B cell (primary cell): Measurements from ENCODE around the gene CHCHD6. TPM values are rescaled to one million over a fixed set of nuclear protein-coding genes. Genes with fewer than 3 reads are reported as not detected.

ENCODE experiments used
- ATAC-seq: fragments of 200-7000 bp; cut with Tn5 transposase; one replicate; pipeline ENCODE4 v1.10.0; 2021; ENCODE audit warnings: low read depth, mild to moderate bottlenecking, moderate number of reproducible peaks, moderate library complexity
- CTCF ChIA-PET: fragments of 350-600 bp; sonication (Branson Sonifier 250); formaldehyde crosslinking; loops from one replicate; lab custom pipeline; 2021; ENCODE audit warnings: antibody characterized with exemption, inconsistent platforms; lab: Charles Lee
- POLR2A ChIA-PET: fragments of 350-600 bp; sonication (Branson Sonifier 250); formaldehyde crosslinking; loops from one replicate; lab custom pipeline; 2021; ENCODE audit warnings: antibody characterized with exemption; lab: Charles Lee
- DNase-seq: peaks from one replicate; pipeline ENCODE4 v3.0.0; 2013
- H2AFZ ChIP-seq: 2 replicates; pipeline ENCODE4 v1.6.1; 2012; ENCODE audit warnings: mild to moderate bottlenecking, low read depth, low read length; ENCODE audit not compliant: insufficient read depth, poor library complexity, severe bottlenecking
- H3K27ac ChIP-seq, 2 donors: 1 replicate in 1 of 2; 2 replicates in 1 of 2; pipeline ENCODE4 v1.5.1; 2012 to 2013; ENCODE audit warnings: low read length in 2 of 2, mild to moderate bottlenecking in 2 of 2, moderate library complexity in 1 of 2
- H3K27me3 ChIP-seq, 4 experiments: fragments of 200-600 bp in 1 of 4; sonication (generic) in 1 of 4; replicated peaks in 1 of 4; 1 replicate in 2 of 4; 2 replicates in 2 of 4; pipeline versions ENCODE4 v1.6.1 to v1.7.0; 2013 to 2016; ENCODE audit warnings: low read length in 3 of 4, mild to moderate bottlenecking in 2 of 4, mixed read lengths in 1 of 4, moderate library complexity in 1 of 4; ENCODE audit not compliant: insufficient read depth in 4 of 4, control insufficient read depth in 3 of 4; ENCODE audit errors: control extremely low read depth in 1 of 4
- H3K36me3 ChIP-seq, 2 experiments: replicated peaks in 1 of 2; 1 replicate in 1 of 2; 2 replicates in 1 of 2; pipeline versions ENCODE4 v1.6.1 to v1.7.1; 2013; ENCODE audit warnings: low read length in 1 of 2; ENCODE audit not compliant: insufficient read depth in 2 of 2, control insufficient read depth in 1 of 2; ENCODE audit errors: control extremely low read depth in 1 of 2, extremely low read depth in 1 of 2
- H3K4me1 ChIP-seq, 2 donors: fragments of 200-600 bp in 1 of 2; sonication (generic) in 1 of 2; 1 replicate in 1 of 2; 2 replicates in 1 of 2; pipeline versions ENCODE4 v1.5.1 to v1.6.1; 2013 to 2017; ENCODE audit warnings: low read length in 2 of 2; ENCODE audit not compliant: control insufficient read depth in 2 of 2, insufficient read depth in 2 of 2
- H3K4me2 ChIP-seq: replicated peaks from 2 replicates; pipeline ENCODE3; 2012; ENCODE audit warnings: mild to moderate bottlenecking, low read depth, low read length; ENCODE audit not compliant: poor library complexity, severe bottlenecking
- H3K4me3 ChIP-seq, 5 experiments: fragments of 200-600 bp in 1 of 5; sonication (generic) in 1 of 5; 1 replicate in 3 of 5; 2 replicates in 2 of 5; pipeline versions ENCODE4 v1.5.1 to v1.7.0; 2011 to 2016; ENCODE audit warnings: low read length in 4 of 5, mild to moderate bottlenecking in 4 of 5, low read depth in 2 of 5, control low read depth in 1 of 5, moderate library complexity in 1 of 5; ENCODE audit not compliant: insufficient read depth in 1 of 5; ENCODE audit errors: control extremely low read depth in 1 of 5, extremely low read depth in 1 of 5
- H3K79me2 ChIP-seq: fragments of 200-600 bp; sonication (generic); one replicate; pipeline ENCODE4 v1.6.0; 2016; ENCODE audit warnings: low read length; ENCODE audit not compliant: control insufficient read depth, insufficient read depth
- H3K9ac ChIP-seq: fragments of 200-600 bp; sonication (generic); 2 replicates; pipeline ENCODE4 v1.6.1; 2017; ENCODE audit warnings: mild to moderate bottlenecking, low read length, moderate library complexity
- H3K9me3 ChIP-seq, 3 donors: one replicate each; pipeline versions ENCODE4 v1.6.1 to v1.7.1; 2013; ENCODE audit warnings: low read length in 2 of 3; ENCODE audit not compliant: control insufficient read depth in 2 of 3, insufficient read depth in 1 of 3; ENCODE audit errors: control extremely low read depth in 1 of 3
- H4K20me1 ChIP-seq: 2 replicates; pipeline ENCODE4 v1.6.0; 2012; ENCODE audit warnings: mild to moderate bottlenecking, low read length; ENCODE audit not compliant: insufficient read depth, control insufficient read depth, poor library complexity, severe bottlenecking
- H3K27ac Mint-ChIP-seq: one replicate; pipeline ENCODE4 v1.8.0; 2021; ENCODE audit warnings: mixed read lengths
- H3K27me3 Mint-ChIP-seq: one replicate; pipeline ENCODE4 v1.8.0; 2021; ENCODE audit warnings: mixed read lengths
- H3K4me1 Mint-ChIP-seq: one replicate; pipeline ENCODE4 v1.8.0; 2021; ENCODE audit warnings: mixed read lengths
- H3K4me3 Mint-ChIP-seq: one replicate; pipeline ENCODE4 v1.8.0; 2021; ENCODE audit warnings: mixed read lengths
- H3K9me3 Mint-ChIP-seq: one replicate; pipeline ENCODE4 v1.8.0; 2022; ENCODE audit warnings: mixed read lengths; ENCODE audit not compliant: insufficient read depth
- CTCF ChIP-seq: fragments of 200-600 bp; IDR thresholded peaks from one replicate; pipeline ENCODE4 v1.8.0; 2022; ENCODE audit warnings: antibody characterized with exemption, mild to moderate bottlenecking
- EZH2 ChIP-seq: IDR thresholded peaks from 2 replicates; pipeline ENCODE4 v1.6.1; 2012; ENCODE audit warnings: borderline replicate concordance, low read depth, mild to moderate bottlenecking, moderate library complexity, low read length; ENCODE audit not compliant: insufficient read depth, poor library complexity, severe bottlenecking
- WGBS: methylation state at CpG from one replicate; pipeline ENCODE4 v1.1.5; 2013; ENCODE audit warnings: missing lambda C conversion rate; ENCODE audit not compliant: insufficient coverage; 5-methylcytosine and 5-hydroxymethylcytosine counted together
- intact Hi-C: fragments of 100-400 bp; cut with micrococcal nuclease; formaldehyde crosslinking; loops from one replicate; pipeline ENCODE4 v1.10.0; 2022
- polyA plus RNA-seq: library from polyadenylated mRNA; depleted of rRNA; stranded (reverse); fragments of >200 nt; gene quantifications from 2 replicates; pipeline ENCODE4 v1.2.3, GENCODE V29; 2012
- total RNA-seq, 2 donors: library from RNA; stranded (reverse); fragments of 120-200 nt in 1 of 2; gene quantifications; 1 replicate in 1 of 2; 2 replicates in 1 of 2; pipeline versions ENCODE4 v1.2.3 to v1.2.4, GENCODE V29; 2013 to 2022

Gene CHCHD6
- total and polyA plus RNA-seq, 2 donors (not counting 1 experiment from before 2014, with no cell fraction given), result 8.0 to 13.5 TPM

- DNase-seq (no peak), ATAC-seq (no peak)
- 92% methylated on average over 6 of the region's 10 CpGs for WGBS
- intact Hi-C loops, result no loop called here
- Histone ChIP-seq H3K79me2 (no peaks in the 10 kb centered on the region), H3K4me3 (no peak overlapping the region), H3K9ac (no peak overlapping the region), H3K4me2 (no peak overlapping the region), H3K4me1 (no peaks in the 10 kb centered on the region), H3K9me3 (no peaks in the 10 kb centered on the region), H3K27ac (no peak overlapping the region), H3K27me3 (no peaks in the 10 kb centered on the region), H4K20me1 (no peaks in the 10 kb centered on the region), H2AFZ (no peak overlapping the region), H3K36me3 (no peaks in the 10 kb centered on the region)
- Mint-ChIP-seq H3K9me3 (no peaks in the 10 kb centered on the region), H3K4me3 (no peak overlapping the region), H3K4me1 (no peaks in the 10 kb centered on the region), H3K27me3 (no peaks in the 10 kb centered on the region), H3K27ac (no peak overlapping the region)
- no peak for TF ChIP-seq CTCF
- no peak for TF ChIP-seq EZH2
- ChIA-PET CTCF (no interaction called here), POLR2A (no interaction called here)
Measured at GRCh38 chr3:126872701-126873342, 168.8 kb downstream of the CHCHD6 start.

- no peak for TF ChIP-seq CTCF
- TF ChIP-seq EZH2, result no peak
- H3K4me1 Mint-ChIP-seq, result no peaks in the 10 kb centered on the region
- H3K27ac Mint-ChIP-seq, result no peak overlapping the region
- intact Hi-C loops, result no loop called here
- ChIA-PET POLR2A (no interaction called here), CTCF (no interaction called here)
- H3K4me3 ChIP-seq, result no peak overlapping the region
- H3K27ac ChIP-seq, result no peak overlapping the region
- H3K4me2 ChIP-seq, result no peak overlapping the region
- ATAC-seq (no peak), DNase-seq (no peak)
- no peaks in the 10 kb centered on the region for H3K9me3 ChIP-seq
- H2AFZ ChIP-seq, result no peak overlapping the region
- no peak overlapping the region for H3K4me3 Mint-ChIP-seq
- no peak overlapping the region for H3K9ac ChIP-seq
- H3K36me3 ChIP-seq, result no peaks in the 10 kb centered on the region
- H3K4me1 ChIP-seq, result no peaks in the 10 kb centered on the region
- H3K9me3 Mint-ChIP-seq, result no peaks in the 10 kb centered on the region
- WGBS, result 100% methylated on average over 1 of the region's 1 CpG
- H3K27me3 ChIP-seq, result no peaks in the 10 kb centered on the region
- no peaks in the 10 kb centered on the region for H3K79me2 ChIP-seq
- no peaks in the 10 kb centered on the region for H3K27me3 Mint-ChIP-seq
- no peaks in the 10 kb centered on the region for H4K20me1 ChIP-seq
Measured at GRCh38 chr3:126873416-126873815, 169.4 kb downstream of the CHCHD6 start.
